ENCODE data around the gene KLF1.

DNA sequence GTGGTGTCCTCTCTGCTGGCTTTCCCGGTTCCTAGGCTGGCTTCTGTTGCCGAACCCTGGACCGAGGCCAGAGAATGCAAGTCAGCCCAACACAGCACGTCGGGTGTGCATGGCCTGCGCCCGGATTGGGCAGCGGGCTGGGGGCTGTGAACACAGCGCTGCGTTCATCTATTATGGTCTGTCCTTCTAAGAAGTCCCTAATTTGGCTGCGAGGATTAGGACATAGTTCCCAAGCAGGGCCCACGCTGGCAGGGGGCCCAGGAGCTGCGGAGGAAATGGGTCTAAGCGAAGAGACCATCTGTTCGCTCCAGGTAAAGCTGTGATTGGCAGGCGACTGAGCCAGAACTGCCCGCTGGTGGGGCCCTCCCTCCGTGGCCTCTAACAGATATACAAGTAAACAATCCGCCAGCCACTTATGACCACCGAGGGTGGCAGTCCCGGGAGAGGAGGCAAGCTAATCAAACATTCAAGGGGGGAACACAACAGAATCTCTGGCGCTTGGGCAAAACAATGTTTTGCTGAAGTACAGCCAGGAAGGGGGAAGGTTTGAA, 26.1 kb upstream of the KLF1 start:
- TF ChIP-seq ZNF175 (tag by site-specific recombination; IDR thresholded peaks at IDR 0.05) (no peak), ZNF274 (IDR thresholded peaks at IDR 0.05; ENCODE audit: low read length) (no peak), ZNF274 (tag by site-specific recombination; IDR thresholded peaks at IDR 0.05; ENCODE audit: borderline replicate concordance) (no peak), SCRT1 (tag by site-specific recombination; IDR thresholded peaks at IDR 0.05; ENCODE audit: borderline replicate concordance) (no peak), ZNF600 (tag by site-specific recombination; IDR thresholded peaks at IDR 0.05) (peak; percentile 95), ZNF121 (tag by site-specific recombination; IDR thresholded peaks at IDR 0.05) (no peak), OVOL3 (tag by site-specific recombination; IDR thresholded peaks at IDR 0.05) (no peak), ZBTB7A (tag by site-specific recombination; IDR thresholded peaks at IDR 0.05; ENCODE audit: low read depth) (no peak), ZBTB17 (tag by site-specific recombination; IDR thresholded peaks at IDR 0.05) (peak; percentile 98)
- TF ChIP-seq, protein P1, sequence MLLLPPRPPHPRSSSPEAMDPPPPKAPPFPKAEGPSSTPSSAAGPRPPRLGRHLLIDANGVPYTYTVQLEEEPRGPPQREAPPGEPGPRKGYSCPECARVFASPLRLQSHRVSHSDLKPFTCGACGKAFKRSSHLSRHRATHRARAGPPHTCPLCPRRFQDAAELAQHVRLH (tag by site-specific recombination; IDR thresholded peaks at IDR 0.05): no peak
- TF ChIP-seq, protein P2, sequence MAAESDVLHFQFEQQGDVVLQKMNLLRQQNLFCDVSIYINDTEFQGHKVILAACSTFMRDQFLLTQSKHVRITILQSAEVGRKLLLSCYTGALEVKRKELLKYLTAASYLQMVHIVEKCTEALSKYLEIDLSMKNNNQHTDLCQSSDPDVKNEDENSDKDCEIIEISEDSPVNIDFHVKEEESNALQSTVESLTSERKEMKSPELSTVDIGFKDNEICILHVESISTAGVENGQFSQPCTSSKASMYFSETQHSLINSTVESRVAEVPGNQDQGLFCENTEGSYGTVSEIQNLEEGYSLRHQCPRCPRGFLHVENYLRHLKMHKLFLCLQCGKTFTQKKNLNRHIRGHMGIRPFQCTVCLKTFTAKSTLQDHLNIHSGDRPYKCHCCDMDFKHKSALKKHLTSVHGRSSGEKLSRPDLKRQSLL (tag by site-specific recombination; IDR thresholded peaks at IDR 0.05): 0 out of 2 replicates have a peak, but pooled peaks have one; percentile 60
- TF ChIP-seq, protein P3, sequence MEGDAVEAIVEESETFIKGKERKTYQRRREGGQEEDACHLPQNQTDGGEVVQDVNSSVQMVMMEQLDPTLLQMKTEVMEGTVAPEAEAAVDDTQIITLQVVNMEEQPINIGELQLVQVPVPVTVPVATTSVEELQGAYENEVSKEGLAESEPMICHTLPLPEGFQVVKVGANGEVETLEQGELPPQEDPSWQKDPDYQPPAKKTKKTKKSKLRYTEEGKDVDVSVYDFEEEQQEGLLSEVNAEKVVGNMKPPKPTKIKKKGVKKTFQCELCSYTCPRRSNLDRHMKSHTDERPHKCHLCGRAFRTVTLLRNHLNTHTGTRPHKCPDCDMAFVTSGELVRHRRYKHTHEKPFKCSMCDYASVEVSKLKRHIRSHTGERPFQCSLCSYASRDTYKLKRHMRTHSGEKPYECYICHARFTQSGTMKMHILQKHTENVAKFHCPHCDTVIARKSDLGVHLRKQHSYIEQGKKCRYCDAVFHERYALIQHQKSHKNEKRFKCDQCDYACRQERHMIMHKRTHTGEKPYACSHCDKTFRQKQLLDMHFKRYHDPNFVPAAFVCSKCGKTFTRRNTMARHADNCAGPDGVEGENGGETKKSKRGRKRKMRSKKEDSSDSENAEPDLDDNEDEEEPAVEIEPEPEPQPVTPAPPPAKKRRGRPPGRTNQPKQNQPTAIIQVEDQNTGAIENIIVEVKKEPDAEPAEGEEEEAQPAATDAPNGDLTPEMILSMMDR (tag by site-specific recombination; IDR thresholded peaks at IDR 0.05): no peak

All from HEK293 (cell line).